SK-N-SH (cell line): ENCODE results near the gene PHYKPL. TPM values are rescaled to one million over a fixed set of nuclear protein-coding genes. Genes with fewer than 3 reads are reported as not detected.

ENCODE experiments used
- CTCF ChIA-PET: fragments of 300-600, 350-600 bp; formaldehyde crosslinking; extraction: SDS; loops from one replicate; lab custom pipeline; 2021; lab: Yijun Ruan, JAX
- POLR2A ChIA-PET: fragments of 350-600 bp; sonication (Branson Sonifier 250); formaldehyde crosslinking; extraction: SDS; loops from one replicate; lab custom pipeline; 2020; ENCODE audit warnings: antibody characterized with exemption, inconsistent platforms; lab: Yijun Ruan, JAX
- DNase-seq: peaks from one replicate; pipeline ENCODE4 v3.0.0; 2012
- H2AFZ ChIP-seq: fragments of 200-600 bp; sonication (generic); 2 replicates; pipeline ENCODE4 v1.8.1; 2016; ENCODE audit warnings: antibody characterized with exemption, mild to moderate bottlenecking, low read depth
- H3F3A ChIP-seq: fragments of 200-600 bp; sonication (generic); replicated peaks from 2 replicates; pipeline ENCODE3; 2016; ENCODE audit warnings: antibody characterized with exemption, mild to moderate bottlenecking; ENCODE audit not compliant: insufficient read depth
- H3K27ac ChIP-seq, 2 experiments: fragments of 200-500 bp in 1 of 2; fragments of 200-600 bp in 1 of 2; sonication (Bioruptor generic) in 1 of 2; sonication (generic), shearing (Covaris generic) in 1 of 2; 2 replicates each; pipeline versions ENCODE4 v1.5.1 to v1.6.1; 2014 to 2016; ENCODE audit warnings: low read depth in 2 of 2, inconsistent platforms in 1 of 2, low read length in 1 of 2, mild to moderate bottlenecking in 1 of 2, mixed read lengths in 1 of 2
- H3K27me3 ChIP-seq: fragments of 200-600 bp; sonication (generic), shearing (Covaris generic); 2 replicates; pipeline ENCODE4 v1.6.1; 2016; ENCODE audit warnings: mixed run types; ENCODE audit not compliant: insufficient read depth
- H3K36me3 ChIP-seq, 2 experiments: fragments of 200-500 bp in 1 of 2; fragments of 200-600 bp in 1 of 2; sonication (Bioruptor generic) in 1 of 2; sonication (generic) in 1 of 2; replicated peaks in 1 of 2; 2 replicates each; pipeline versions ENCODE3 to v1.5.1; 2014 to 2016; ENCODE audit warnings: low read length in 1 of 2, mild to moderate bottlenecking in 1 of 2; ENCODE audit not compliant: insufficient read depth in 2 of 2, control insufficient read depth in 1 of 2
- H3K4me1 ChIP-seq, 2 experiments: fragments of 200-500 bp in 1 of 2; fragments of 200-600 bp in 1 of 2; sonication (Bioruptor generic) in 1 of 2; sonication (generic), shearing (Covaris generic) in 1 of 2; 2 replicates each; pipeline versions ENCODE4 v1.5.1 to v1.6.1; 2014 to 2016; ENCODE audit warnings: low read depth in 1 of 2, low read length in 1 of 2, mixed run types in 1 of 2; ENCODE audit not compliant: insufficient read depth in 2 of 2, control insufficient read depth in 1 of 2
- H3K4me2 ChIP-seq: fragments of 200-600 bp; sonication (generic), shearing (Covaris generic); 2 replicates; pipeline ENCODE4 v1.6.1; 2017; ENCODE audit warnings: mixed run types
- H3K4me3 ChIP-seq, 2 experiments: fragments of 200-500 bp in 1 of 2; fragments of 200-600 bp in 1 of 2; sonication (Bioruptor generic) in 1 of 2; sonication (generic), shearing (Covaris generic) in 1 of 2; 2 replicates each; pipeline versions ENCODE4 v1.5.1 to v1.8.1; 2014 to 2016; ENCODE audit warnings: low read depth in 2 of 2, inconsistent platforms in 1 of 2, low read length in 1 of 2, mild to moderate bottlenecking in 1 of 2, mixed read lengths in 1 of 2, moderate library complexity in 1 of 2
- H3K79me2 ChIP-seq: fragments of 200-600 bp; sonication (generic); 2 replicates; pipeline ENCODE4 v1.8.1; 2017; ENCODE audit warnings: mild to moderate bottlenecking; ENCODE audit not compliant: insufficient read depth
- H3K9ac ChIP-seq: fragments of 200-600 bp; sonication (generic); 2 replicates; pipeline ENCODE4 v1.6.1; 2017; ENCODE audit warnings: mixed run types
- H3K9me2 ChIP-seq: fragments of 200-600 bp; sonication (generic); 2 replicates; pipeline ENCODE4 v1.6.1; 2017; ENCODE audit warnings: mixed run types
- H3K9me3 ChIP-seq: fragments of 200-600 bp; sonication (generic); 2 replicates; pipeline ENCODE4 v1.6.1; 2017; ENCODE audit warnings: mixed run types, mild to moderate bottlenecking, moderate library complexity
- H4K20me1 ChIP-seq: fragments of 200-600 bp; sonication (generic); 2 replicates; pipeline ENCODE4 v1.6.1; 2017; ENCODE audit warnings: mild to moderate bottlenecking, mixed run types; ENCODE audit not compliant: insufficient read depth
- EP300 ChIP-seq, 2 experiments: IDR thresholded peaks; 2 replicates each; pipeline versions ENCODE4 v1.4.0 to v1.6.1; 2012; ENCODE audit warnings: borderline replicate concordance in 1 of 2, low read depth in 1 of 2, low read length in 1 of 2
- FOSL2 ChIP-seq: IDR thresholded peaks from 2 replicates; pipeline ENCODE4 v1.4.0; 2012; ENCODE audit warnings: low read depth, mild to moderate bottlenecking, moderate library complexity, borderline replicate concordance
- FOXJ3 ChIP-seq: sonication (generic); formaldehyde crosslinking; IDR thresholded peaks from 2 replicates; pipeline ENCODE4 v1.5.1; 2020; ENCODE audit warnings: mild to moderate bottlenecking, missing genetic modification reagents
- MEF2A ChIP-seq: IDR thresholded peaks from 2 replicates; pipeline ENCODE4 v1.4.0; 2012; ENCODE audit warnings: low read depth, borderline replicate concordance
- NFIC ChIP-seq: IDR thresholded peaks from 2 replicates; pipeline ENCODE4 v1.4.0; 2012; ENCODE audit warnings: borderline replicate concordance
- POLR2AphosphoS5 ChIP-seq: IDR thresholded peaks from 2 replicates; pipeline ENCODE4 v1.6.1; 2012; ENCODE audit warnings: low read depth, low read length
- RAD21 ChIP-seq: IDR thresholded peaks from 2 replicates; pipeline ENCODE4 v1.6.1; 2012; ENCODE audit warnings: mild to moderate bottlenecking, low read length
- RFX5 ChIP-seq: IDR thresholded peaks from 2 replicates; pipeline ENCODE4 v1.6.1; 2012; ENCODE audit warnings: mild to moderate bottlenecking, improper control_type of control experiment, low read length
- TAF1 ChIP-seq: IDR thresholded peaks from 2 replicates; pipeline ENCODE4 v1.6.1; 2012; ENCODE audit warnings: low read depth, mild to moderate bottlenecking, low read length, moderate library complexity, borderline replicate concordance
- YY1 ChIP-seq: IDR thresholded peaks from 2 replicates; pipeline ENCODE4 v1.4.0; 2012; ENCODE audit warnings: low read depth, mild to moderate bottlenecking
- ZBTB33 ChIP-seq: IDR thresholded peaks from 2 replicates; pipeline ENCODE4 v1.4.0; 2012; ENCODE audit warnings: low read depth, borderline replicate concordance
- WGBS: methylation state at CpG from one replicate; pipeline ENCODE4 v1.1.6; 2017; ENCODE audit warnings: low lambda C conversion rate; 5-methylcytosine and 5-hydroxymethylcytosine counted together
- polyA plus RNA-seq, 3 experiments: library from polyadenylated mRNA; depleted of rRNA; stranded (reverse); fragments of >200 nt; gene quantifications; 2 replicates each; pipeline ENCODE4 v1.2.3, GENCODE V29; 2012
- TF ChIP-seq, protein P1 (sequence below): fragments of 150-350 bp; IDR thresholded peaks from 2 replicates; pipeline ENCODE4 v1.6.1; 2016; ENCODE audit warnings: mild to moderate bottlenecking, low read depth, low read length
- TF ChIP-seq, protein P2 (sequence below): IDR thresholded peaks from 2 replicates; pipeline ENCODE4 v1.6.1; 2012; ENCODE audit warnings: mild to moderate bottlenecking, low read depth, low read length, moderate library complexity

The PHYKPL gene
- polyA plus RNA-seq, 1 of the 3 experiments (the other 2 are of a cell fraction), result 46.8 TPM

- TF ChIP-seq, protein P1, sequence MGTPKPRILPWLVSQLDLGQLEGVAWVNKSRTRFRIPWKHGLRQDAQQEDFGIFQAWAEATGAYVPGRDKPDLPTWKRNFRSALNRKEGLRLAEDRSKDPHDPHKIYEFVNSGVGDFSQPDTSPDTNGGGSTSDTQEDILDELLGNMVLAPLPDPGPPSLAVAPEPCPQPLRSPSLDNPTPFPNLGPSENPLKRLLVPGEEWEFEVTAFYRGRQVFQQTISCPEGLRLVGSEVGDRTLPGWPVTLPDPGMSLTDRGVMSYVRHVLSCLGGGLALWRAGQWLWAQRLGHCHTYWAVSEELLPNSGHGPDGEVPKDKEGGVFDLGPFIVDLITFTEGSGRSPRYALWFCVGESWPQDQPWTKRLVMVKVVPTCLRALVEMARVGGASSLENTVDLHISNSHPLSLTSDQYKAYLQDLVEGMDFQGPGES, result no peak
- TF ChIP-seq NFIC (no peak), FOSL2 (no peak)
Measured at GRCh38 chr5:178273041-178273440, 40.4 kb upstream of the PHYKPL start (continued).

GRCh38 chr5:178272591-178272990 lies 40.0 kb upstream of the PHYKPL start:
- 57% methylated on average over 8 of the region's 9 CpGs for WGBS
- H3K27me3 ChIP-seq, result no peaks in the 10 kb centered on the region
- no peaks in the 10 kb centered on the region for H3K79me2 ChIP-seq
- H3K27ac ChIP-seq, result no peak overlapping the region
- ChIA-PET CTCF (interaction anchor here (1.0 to 1.8 kb wide), 3 partner anchors 11 to 318 kb away, joined by 3 to 8 read pairs (median 4); no protein-coding TSS in a partner anchor), POLR2A (no interaction called here)
- H2AFZ ChIP-seq, result no peak overlapping the region
- H3K4me3 ChIP-seq, result no peak overlapping the region
- no peak for TF ChIP-seq EP300 (IDR thresholded peaks at IDR 0.05; ENCODE audit: borderline replicate concordance in 1 of 2, low read depth in 1 of 2, low read length in 1 of 2)
- TF ChIP-seq, protein P2, sequence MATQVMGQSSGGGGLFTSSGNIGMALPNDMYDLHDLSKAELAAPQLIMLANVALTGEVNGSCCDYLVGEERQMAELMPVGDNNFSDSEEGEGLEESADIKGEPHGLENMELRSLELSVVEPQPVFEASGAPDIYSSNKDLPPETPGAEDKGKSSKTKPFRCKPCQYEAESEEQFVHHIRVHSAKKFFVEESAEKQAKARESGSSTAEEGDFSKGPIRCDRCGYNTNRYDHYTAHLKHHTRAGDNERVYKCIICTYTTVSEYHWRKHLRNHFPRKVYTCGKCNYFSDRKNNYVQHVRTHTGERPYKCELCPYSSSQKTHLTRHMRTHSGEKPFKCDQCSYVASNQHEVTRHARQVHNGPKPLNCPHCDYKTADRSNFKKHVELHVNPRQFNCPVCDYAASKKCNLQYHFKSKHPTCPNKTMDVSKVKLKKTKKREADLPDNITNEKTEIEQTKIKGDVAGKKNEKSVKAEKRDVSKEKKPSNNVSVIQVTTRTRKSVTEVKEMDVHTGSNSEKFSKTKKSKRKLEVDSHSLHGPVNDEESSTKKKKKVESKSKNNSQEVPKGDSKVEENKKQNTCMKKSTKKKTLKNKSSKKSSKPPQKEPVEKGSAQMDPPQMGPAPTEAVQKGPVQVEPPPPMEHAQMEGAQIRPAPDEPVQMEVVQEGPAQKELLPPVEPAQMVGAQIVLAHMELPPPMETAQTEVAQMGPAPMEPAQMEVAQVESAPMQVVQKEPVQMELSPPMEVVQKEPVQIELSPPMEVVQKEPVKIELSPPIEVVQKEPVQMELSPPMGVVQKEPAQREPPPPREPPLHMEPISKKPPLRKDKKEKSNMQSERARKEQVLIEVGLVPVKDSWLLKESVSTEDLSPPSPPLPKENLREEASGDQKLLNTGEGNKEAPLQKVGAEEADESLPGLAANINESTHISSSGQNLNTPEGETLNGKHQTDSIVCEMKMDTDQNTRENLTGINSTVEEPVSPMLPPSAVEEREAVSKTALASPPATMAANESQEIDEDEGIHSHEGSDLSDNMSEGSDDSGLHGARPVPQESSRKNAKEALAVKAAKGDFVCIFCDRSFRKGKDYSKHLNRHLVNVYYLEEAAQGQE, result no peak
- no peaks in the 10 kb centered on the region for H3K9me2 ChIP-seq
- no peak overlapping the region for H3K4me2 ChIP-seq
- H3K36me3 ChIP-seq, result no peaks in the 10 kb centered on the region
- no peak for DNase-seq
- H3F3A ChIP-seq, result no peaks in the 10 kb centered on the region
- no peaks in the 10 kb centered on the region for H3K9me3 ChIP-seq
- no peaks in the 10 kb centered on the region for H4K20me1 ChIP-seq
- H3K9ac ChIP-seq, result no peak overlapping the region
- H3K4me1 ChIP-seq, result peaks cover 0 to 4% of the 10 kb centered on the region in 2 experiments; a peak in 1 of 4 replicates

GRCh38 chr5:178271726-178272479 lies 39.3 kb upstream of the PHYKPL start:
- H3K27me3 ChIP-seq, result no peaks in the 10 kb centered on the region
- DNase-seq, result no peak
- H3F3A ChIP-seq, result no peaks in the 10 kb centered on the region
- H3K79me2 ChIP-seq, result no peaks in the 10 kb centered on the region
- H4K20me1 ChIP-seq, result no peaks in the 10 kb centered on the region
- peaks cover 0 to 4% of the 10 kb centered on the region in 2 experiments; a peak in 1 of 4 replicates for H3K4me1 ChIP-seq
- no peak overlapping the region for H3K4me2 ChIP-seq
- TF ChIP-seq TAF1 (no peak), MEF2A (no peak), ZBTB33 (no peak), RAD21 (no peak), YY1 (no peak), FOXJ3 (CRISPR knock-in tag) (no peak), RFX5 (no peak), POLR2AphosphoS5 (no peak)
- ChIA-PET CTCF (interaction anchor here (1.0 to 1.8 kb wide), 6 partner anchors 8 to 319 kb away, joined by 3 to 8 read pairs (median 6); partner anchors contain the start of gene COL23A1), POLR2A (no interaction called here)
- no peaks in the 10 kb centered on the region for H3K36me3 ChIP-seq
- H3K9me3 ChIP-seq, result no peaks in the 10 kb centered on the region
- no peak overlapping the region for H3K9ac ChIP-seq
- no peaks in the 10 kb centered on the region for H3K9me2 ChIP-seq
- no peak overlapping the region for H3K4me3 ChIP-seq
- 58% methylated on average over 17 of the region's 24 CpGs for WGBS
- no peak overlapping the region for H3K27ac ChIP-seq
- no peak overlapping the region for H2AFZ ChIP-seq
